HG03575 (cell line): ENCODE data around the gene HADHB.

Experiments used
- ATAC-seq: cut with Tn5 transposase; IDR thresholded peaks from one replicate; pipeline ENCODE4 v1.9.1; 2021; ENCODE audit not compliant: unreplicated experiment, insufficient number of reproducible peaks, low FRiP score; ENCODE audit errors: extremely low read depth

HADHB gene

GRCh38 chr2:26244309-26245230, at the start of gene HADHB, which contains the start of gene HADHA:
Gene HADHB, plus strand, starts transcription at chr2:26244939. Its CDS starts 9,316 bp downstream, at chr2:26254255.
Gene HADHA, minus strand, starts transcription at chr2:26244632. Its CDS starts 36 bp downstream, at chr2:26244596.
- ATAC-seq: no peak

GRCh38 chr2:26195040-26195984, 49.4 kb upstream of the HADHB start:
- no peak for ATAC-seq

GRCh38 chr2:26196683-26197418, 47.9 kb upstream of the HADHB start:
- no peak for ATAC-seq

GRCh38 chr2:26197516-26197915, 47.2 kb upstream of the HADHB start:
- ATAC-seq: no peak

- no peak for ATAC-seq
Observed at GRCh38 chr2:26202981-26203490, 41.7 kb upstream of the HADHB start.

GRCh38 chr2:26203906-26204305, 40.8 kb upstream of the HADHB start:
- no peak for ATAC-seq

- no peak for ATAC-seq
Observed at GRCh38 chr2:26212011-26212410, 32.7 kb upstream of the HADHB start.

- no peak for ATAC-seq
Observed at GRCh38 chr2:26214759-26215158, 30.0 kb upstream of the HADHB start.

GRCh38 chr2:26215833-26216232, 28.9 kb upstream of the HADHB start:
- no peak for ATAC-seq

GRCh38 chr2:26216587-26216986, 28.2 kb upstream of the HADHB start:
- no peak for ATAC-seq

GRCh38 chr2:26217720-26218119, 27.0 kb upstream of the HADHB start:
- no peak for ATAC-seq

- ATAC-seq: no peak
Observed at GRCh38 chr2:26223018-26223417, 21.7 kb upstream of the HADHB start.

- ATAC-seq: no peak
Observed at GRCh38 chr2:26224095-26224494, 20.6 kb upstream of the HADHB start.

- no peak for ATAC-seq
Observed at GRCh38 chr2:26229595-26229994, 15.1 kb upstream of the HADHB start.

- ATAC-seq: no peak
Observed at GRCh38 chr2:26230806-26231205, 13.9 kb upstream of the HADHB start.

- no peak for ATAC-seq
Observed at GRCh38 chr2:26235089-26235488, 9.7 kb upstream of the HADHB start.

GRCh38 chr2:26237868-26238267, 6.9 kb upstream of the HADHB start:
- no peak for ATAC-seq

- no peak for ATAC-seq
Observed at GRCh38 chr2:26238311-26238958, 6.3 kb upstream of the HADHB start.
